Kidney (tissue), 14 donors: ENCODE data around the gene NDST1. TPM values are rescaled to one million over a fixed set of nuclear protein-coding genes. Genes with fewer than 3 reads are reported as not detected.

Source experiments
- DNase-seq, 5 donors: peaks; one replicate each; pipeline ENCODE4 v3.0.0-alpha.2; 2013 to 2020
- FAIRE-seq: peaks from 2 replicates; lab custom pipeline; 2012; peaks lifted over from hg19 to GRCh38; lab: Jason Lieb, UNC
- H3K27ac ChIP-seq, 2 donors: one replicate each; pipeline ENCODE4 v1.7.0; 2013; ENCODE audit warnings: low read depth in 2 of 2, low read length in 2 of 2, inconsistent platforms in 1 of 2
- H3K27me3 ChIP-seq: one replicate; pipeline ENCODE4 v1.7.1; 2013; ENCODE audit warnings: low read length, inconsistent platforms; ENCODE audit not compliant: control insufficient read depth, insufficient read depth
- H3K36me3 ChIP-seq, 3 donors: one replicate each; pipeline versions ENCODE4 v1.7.0 to v1.7.1; 2013; ENCODE audit warnings: low read length in 3 of 3, control low read depth in 1 of 3, inconsistent platforms in 1 of 3; ENCODE audit not compliant: insufficient read depth in 3 of 3, control insufficient read depth in 2 of 3
- H3K4me1 ChIP-seq, 3 donors: one replicate each; pipeline versions ENCODE4 v1.7.0 to v1.7.1; 2013; ENCODE audit warnings: low read length in 3 of 3, inconsistent platforms in 1 of 3, low read depth in 1 of 3; ENCODE audit not compliant: control insufficient read depth in 2 of 3, insufficient read depth in 2 of 3
- H3K4me3 ChIP-seq, 3 donors: one replicate each; pipeline versions ENCODE4 v1.7.0 to v1.8.1; 2013; ENCODE audit warnings: low read length in 3 of 3, control low read depth in 1 of 3, inconsistent platforms in 1 of 3
- H3K9ac ChIP-seq, 3 donors: one replicate each; pipeline versions ENCODE4 v1.7.0 to v1.7.1; 2013; ENCODE audit warnings: low read length in 3 of 3, control low read depth in 1 of 3, inconsistent platforms in 1 of 3
- H3K9me3 ChIP-seq, 3 donors: one replicate each; pipeline versions ENCODE4 v1.7.0 to v1.7.1; 2013; ENCODE audit warnings: low read length in 3 of 3, control low read depth in 1 of 3, inconsistent platforms in 1 of 3; ENCODE audit not compliant: control insufficient read depth in 2 of 3, insufficient read depth in 1 of 3
- CTCF ChIP-seq: IDR thresholded peaks from 3 replicates; pipeline ENCODE4 v1.5.1; 2012; ENCODE audit warnings: mild to moderate bottlenecking, moderate library complexity, borderline replicate concordance; ENCODE audit not compliant: insufficient read depth; ENCODE audit errors: extremely low read depth
- intact Hi-C: fragments of 100-400 bp; cut with DNase I; formaldehyde crosslinking; loops from one replicate; pipeline ENCODE4 v1.11.1; 2022
- polyA plus RNA-seq: library from polyadenylated mRNA; stranded (reverse); fragments of 350-450 nt; fragmentation: Illumina TruSeq; extraction: RNeasy Lipid Tissue Mini Kit (QIAGEN cat#74804); gene quantifications from one replicate; pipeline ENCODE4 v1.2.3, GENCODE V29; 2014; ENCODE audit warnings: low read depth, low replicate concordance; ENCODE audit not compliant: insufficient read depth
- total RNA-seq: library from RNA; stranded (reverse); fragmentation: NEBNext Ultra II Directional; extraction: Animal tissue kit (Norgen Biotek cat#: 25700); gene quantifications from one replicate; pipeline ENCODE4 v1.2.1, GENCODE V29; 2021
- donor health status: control.
- donor health status: control.
- donor health status: control.
- donor health status: control.
- donor health status: control.
- donor health status: DM: yes; HTN: yes; CAD: no.
- donor health status: Normal renal cell carcinoma (clear cell type).

NDST1 gene
- total and polyA plus RNA-seq, 2 donors from 2014 or later, result 11.7 to 60.7 TPM

- Histone ChIP-seq H3K4me1 (peaks cover 0 to 27% (median 22%) of the 10 kb centered on the region in 3 donors), H3K27me3 (no peaks in the 10 kb centered on the region), H3K36me3 (peaks cover 4 to 52% (median 25%) of the 10 kb centered on the region in 3 donors), H3K4me3 (no peak overlapping the region), H3K9me3 (no peaks in the 10 kb centered on the region), H3K27ac (peak overlapping the region in 1 of 2 donors; percentile 34), H3K9ac (no peak overlapping the region)
- intact Hi-C loops, result no loop called here
- DNase-seq (peak in 1 of 5 donors; percentile 45), FAIRE-seq (no peak)
- TF ChIP-seq CTCF, result no peak
These were observed 32.1 kb downstream of the NDST1 start for GRCh38 chr5:150540042-150540441.

- FAIRE-seq, result peak; percentile 3
- Histone ChIP-seq H3K4me3 (no peak overlapping the region), H3K27ac (peak overlapping the region; percentile 38 to 51), H3K27me3 (no peaks in the 10 kb centered on the region), H3K9ac (no peak overlapping the region), H3K36me3 (peaks cover 7 to 52% (median 20%) of the 10 kb centered on the region in 3 donors), H3K4me1 (peaks cover 0 to 27% (median 22%) of the 10 kb centered on the region in 3 donors), H3K9me3 (no peaks in the 10 kb centered on the region)
- DNase-seq, result peak in 1 of 5 donors; percentile 38
- intact Hi-C loops, result no loop called here
- no peak for TF ChIP-seq CTCF
These were observed 32.9 kb downstream of the NDST1 start for GRCh38 chr5:150540615-150541396.

- TF ChIP-seq CTCF, result no peak
These were observed 33.4 kb downstream of the NDST1 start for GRCh38 chr5:150541397-150541675.

More at GRCh38 chr5:150541397-150541675, 33.4 kb downstream of the NDST1 start:
- Histone ChIP-seq H3K4me1 (peaks cover 0 to 27% (median 22%) of the 10 kb centered on the region in 3 donors), H3K27ac (peak overlapping the region in 1 of 2 donors; percentile 24), H3K9me3 (no peaks in the 10 kb centered on the region), H3K9ac (no peak overlapping the region), H3K4me3 (no peak overlapping the region), H3K36me3 (peaks cover 7 to 50% (median 18%) of the 10 kb centered on the region in 3 donors), H3K27me3 (no peaks in the 10 kb centered on the region)
- intact Hi-C loops, result no loop called here
- DNase-seq, result peak in 1 of 5 donors; percentile 35
- no peak for FAIRE-seq
